ENCODE data around the gene HOXC10. TPM values are rescaled to one million over a fixed set of nuclear protein-coding genes. Genes with fewer than 3 reads are reported as not detected.
A peak's percentile ranks its signal among the peaks of the same experiment; 100 is the strongest.

The HOXC10 gene
- total and polyA plus RNA-seq, 2 of the 8 experiments (the other 6 are each of a cell fraction or from before 2014, with no cell fraction given), result not detected

GRCh38 chr12:54030889-54031471, 46.0 kb downstream of the HOXC10 start (continued):
- TF ChIP-seq SAP30 (IDR thresholded peaks at IDR 0.05; ENCODE audit: insufficient read depth, insufficient replicate concordance, low read length) (no peak), CREB1 (IDR thresholded peaks at IDR 0.05) (no peak), RNF2 (IDR thresholded peaks at IDR 0.05; ENCODE audit: borderline replicate concordance, low read depth, low read length, missing control alignments, poor library complexity, severe bottlenecking) (peak; percentile 98), YY1 (IDR thresholded peaks at IDR 0.05; ENCODE audit: low read depth, low read length) (no peak), CTCF (IDR thresholded peaks at IDR 0.05; ENCODE audit: control extremely low read depth in 1 of 3, insufficient read depth in 1 of 3, low read depth in 1 of 3, low read length in 3 of 3) (no peak), SUZ12 (IDR thresholded peaks at IDR 0.05; ENCODE audit: low read length) (peak; percentile 99), GTF2F1 (IDR thresholded peaks at IDR 0.05; ENCODE audit: borderline replicate concordance, low read depth, low read length) (no peak)
